SK-N-SH (cell line): Measurements from ENCODE around the gene PACSIN2. TPM values are rescaled to one million over a fixed set of nuclear protein-coding genes. Genes with fewer than 3 reads are reported as not detected.

Source experiments
- CTCF ChIA-PET: fragments of 300-600, 350-600 bp; formaldehyde crosslinking; extraction: SDS; loops from one replicate; lab custom pipeline; 2021; lab: Yijun Ruan, JAX
- POLR2A ChIA-PET: fragments of 350-600 bp; sonication (Branson Sonifier 250); formaldehyde crosslinking; extraction: SDS; loops from one replicate; lab custom pipeline; 2020; ENCODE audit warnings: antibody characterized with exemption, inconsistent platforms; lab: Yijun Ruan, JAX
- DNase-seq: peaks from one replicate; pipeline ENCODE4 v3.0.0; 2012
- H2AFZ ChIP-seq: fragments of 200-600 bp; sonication (generic); 2 replicates; pipeline ENCODE4 v1.8.1; 2016; ENCODE audit warnings: antibody characterized with exemption, mild to moderate bottlenecking, low read depth
- H3F3A ChIP-seq: fragments of 200-600 bp; sonication (generic); replicated peaks from 2 replicates; pipeline ENCODE3; 2016; ENCODE audit warnings: antibody characterized with exemption, mild to moderate bottlenecking; ENCODE audit not compliant: insufficient read depth
- H3K27ac ChIP-seq, 2 experiments: fragments of 200-500 bp in 1 of 2; fragments of 200-600 bp in 1 of 2; sonication (Bioruptor generic) in 1 of 2; sonication (generic), shearing (Covaris generic) in 1 of 2; 2 replicates each; pipeline versions ENCODE4 v1.5.1 to v1.6.1; 2014 to 2016; ENCODE audit warnings: low read depth in 2 of 2, inconsistent platforms in 1 of 2, low read length in 1 of 2, mild to moderate bottlenecking in 1 of 2, mixed read lengths in 1 of 2
- H3K27me3 ChIP-seq: fragments of 200-600 bp; sonication (generic), shearing (Covaris generic); 2 replicates; pipeline ENCODE4 v1.6.1; 2016; ENCODE audit warnings: mixed run types; ENCODE audit not compliant: insufficient read depth
- H3K36me3 ChIP-seq, 2 experiments: fragments of 200-500 bp in 1 of 2; fragments of 200-600 bp in 1 of 2; sonication (Bioruptor generic) in 1 of 2; sonication (generic) in 1 of 2; replicated peaks in 1 of 2; 2 replicates each; pipeline versions ENCODE3 to v1.5.1; 2014 to 2016; ENCODE audit warnings: low read length in 1 of 2, mild to moderate bottlenecking in 1 of 2; ENCODE audit not compliant: insufficient read depth in 2 of 2, control insufficient read depth in 1 of 2
- H3K4me1 ChIP-seq, 2 experiments: fragments of 200-500 bp in 1 of 2; fragments of 200-600 bp in 1 of 2; sonication (Bioruptor generic) in 1 of 2; sonication (generic), shearing (Covaris generic) in 1 of 2; 2 replicates each; pipeline versions ENCODE4 v1.5.1 to v1.6.1; 2014 to 2016; ENCODE audit warnings: low read depth in 1 of 2, low read length in 1 of 2, mixed run types in 1 of 2; ENCODE audit not compliant: insufficient read depth in 2 of 2, control insufficient read depth in 1 of 2
- H3K4me2 ChIP-seq: fragments of 200-600 bp; sonication (generic), shearing (Covaris generic); 2 replicates; pipeline ENCODE4 v1.6.1; 2017; ENCODE audit warnings: mixed run types
- H3K4me3 ChIP-seq, 2 experiments: fragments of 200-500 bp in 1 of 2; fragments of 200-600 bp in 1 of 2; sonication (Bioruptor generic) in 1 of 2; sonication (generic), shearing (Covaris generic) in 1 of 2; 2 replicates each; pipeline versions ENCODE4 v1.5.1 to v1.8.1; 2014 to 2016; ENCODE audit warnings: low read depth in 2 of 2, inconsistent platforms in 1 of 2, low read length in 1 of 2, mild to moderate bottlenecking in 1 of 2, mixed read lengths in 1 of 2, moderate library complexity in 1 of 2
- H3K79me2 ChIP-seq: fragments of 200-600 bp; sonication (generic); 2 replicates; pipeline ENCODE4 v1.8.1; 2017; ENCODE audit warnings: mild to moderate bottlenecking; ENCODE audit not compliant: insufficient read depth
- H3K9ac ChIP-seq: fragments of 200-600 bp; sonication (generic); 2 replicates; pipeline ENCODE4 v1.6.1; 2017; ENCODE audit warnings: mixed run types
- H3K9me2 ChIP-seq: fragments of 200-600 bp; sonication (generic); 2 replicates; pipeline ENCODE4 v1.6.1; 2017; ENCODE audit warnings: mixed run types
- H3K9me3 ChIP-seq: fragments of 200-600 bp; sonication (generic); 2 replicates; pipeline ENCODE4 v1.6.1; 2017; ENCODE audit warnings: mixed run types, mild to moderate bottlenecking, moderate library complexity
- H4K20me1 ChIP-seq: fragments of 200-600 bp; sonication (generic); 2 replicates; pipeline ENCODE4 v1.6.1; 2017; ENCODE audit warnings: mild to moderate bottlenecking, mixed run types; ENCODE audit not compliant: insufficient read depth
- CHD2 ChIP-seq: fragments of 150-350 bp; IDR thresholded peaks from 2 replicates; pipeline ENCODE4 v1.6.1; 2018; ENCODE audit warnings: low read length; ENCODE audit not compliant: partially characterized antibody
- EZH2phosphoT487 ChIP-seq: fragments of 200-600 bp; sonication (generic); IDR thresholded peaks from 2 replicates; pipeline ENCODE4 v1.6.1; 2017; ENCODE audit warnings: low read depth, mixed run types, mild to moderate bottlenecking, antibody characterized with exemption, moderate library complexity, borderline replicate concordance
- GABPA ChIP-seq: IDR thresholded peaks from 2 replicates; pipeline ENCODE4 v1.4.0; 2012; ENCODE audit warnings: low read depth, mild to moderate bottlenecking
- IRF3 ChIP-seq: fragments of 150-350 bp; IDR thresholded peaks from 2 replicates; pipeline ENCODE4 v1.6.1; 2016; ENCODE audit warnings: mild to moderate bottlenecking, low read depth, low read length
- NRF1 ChIP-seq: IDR thresholded peaks from 2 replicates; pipeline ENCODE4 v1.6.1; 2012; ENCODE audit warnings: low read depth, mild to moderate bottlenecking, low read length
- RFX5 ChIP-seq: IDR thresholded peaks from 2 replicates; pipeline ENCODE4 v1.6.1; 2012; ENCODE audit warnings: mild to moderate bottlenecking, improper control_type of control experiment, low read length
- RXRA ChIP-seq: IDR thresholded peaks from 2 replicates; pipeline ENCODE4 v1.4.0; 2012; ENCODE audit warnings: low read depth, mild to moderate bottlenecking, borderline replicate concordance
- SIN3A ChIP-seq: IDR thresholded peaks from 2 replicates; pipeline ENCODE4 v1.6.1; 2012; ENCODE audit warnings: low read depth, mild to moderate bottlenecking, low read length, moderate library complexity, borderline replicate concordance
- SMC3 ChIP-seq: IDR thresholded peaks from 2 replicates; pipeline ENCODE4 v1.6.1; 2012; ENCODE audit warnings: low read depth, low read length, improper control_type of control experiment
- TAF1 ChIP-seq: IDR thresholded peaks from 2 replicates; pipeline ENCODE4 v1.6.1; 2012; ENCODE audit warnings: low read depth, mild to moderate bottlenecking, low read length, moderate library complexity, borderline replicate concordance
- USF1 ChIP-seq: IDR thresholded peaks from 2 replicates; pipeline ENCODE4 v1.4.0; 2012; ENCODE audit warnings: low read depth, borderline replicate concordance
- WGBS: methylation state at CpG from one replicate; pipeline ENCODE4 v1.1.6; 2017; ENCODE audit warnings: low lambda C conversion rate; 5-methylcytosine and 5-hydroxymethylcytosine counted together
- polyA plus RNA-seq, 3 experiments: library from polyadenylated mRNA; depleted of rRNA; stranded (reverse); fragments of >200 nt; gene quantifications; 2 replicates each; pipeline ENCODE4 v1.2.3, GENCODE V29; 2012
- TF ChIP-seq, protein P1 (sequence below): IDR thresholded peaks from 2 replicates; pipeline ENCODE4 v1.4.0; 2012; ENCODE audit warnings: low read depth
- TF ChIP-seq, protein P2 (sequence below): fragments of 200-600 bp; sonication (generic); IDR thresholded peaks from 2 replicates; pipeline ENCODE4 v1.6.1; 2017; ENCODE audit warnings: antibody characterized with exemption, mild to moderate bottlenecking, moderate library complexity

The PACSIN2 gene
- polyA plus RNA-seq, 1 of the 3 experiments (the other 2 are of a cell fraction) = 60.5 TPM

GRCh38 chr22:43042101-43042780, 27.3 kb upstream of the PACSIN2 start (continued):
- TF ChIP-seq TAF1 (no peak), SIN3A (no peak), RFX5 (no peak), NRF1 (no peak), USF1 (no peak), SMC3 (no peak)
- TF ChIP-seq, protein P1, sequence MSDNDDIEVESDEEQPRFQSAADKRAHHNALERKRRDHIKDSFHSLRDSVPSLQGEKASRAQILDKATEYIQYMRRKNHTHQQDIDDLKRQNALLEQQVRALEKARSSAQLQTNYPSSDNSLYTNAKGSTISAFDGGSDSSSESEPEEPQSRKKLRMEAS = no peak

GRCh38 chr22:43039800-43040199, 24.9 kb upstream of the PACSIN2 start:
- DNase-seq = no peak
- Histone ChIP-seq H3K79me2 (no peaks in the 10 kb centered on the region), H3K36me3 (no peaks in the 10 kb centered on the region), H3K27ac (no peak overlapping the region), H3K4me3 (no peak overlapping the region), H3K27me3 (no peaks in the 10 kb centered on the region), H4K20me1 (no peaks in the 10 kb centered on the region), H3F3A (no peaks in the 10 kb centered on the region), H3K9me3 (no peaks in the 10 kb centered on the region), H2AFZ (no peak overlapping the region), H3K4me2 (no peak overlapping the region), H3K4me1 (peaks cover 0 to 3% of the 10 kb centered on the region in 2 experiments; a peak in 1 of 4 replicates), H3K9ac (no peak overlapping the region), H3K9me2 (no peaks in the 10 kb centered on the region)
- POLR2A ChIA-PET = no interaction called here
- TF ChIP-seq, protein P1 = no peak
- no peak for TF ChIP-seq SMC3
- TF ChIP-seq EZH2phosphoT487 = no peak
- TF ChIP-seq GABPA = no peak
- TF ChIP-seq RXRA = no peak
- no peak for TF ChIP-seq CHD2
- CTCF ChIA-PET = no interaction called here
- no CpG with 5 or more reads among the region's 13 CpGs for WGBS

DNA sequence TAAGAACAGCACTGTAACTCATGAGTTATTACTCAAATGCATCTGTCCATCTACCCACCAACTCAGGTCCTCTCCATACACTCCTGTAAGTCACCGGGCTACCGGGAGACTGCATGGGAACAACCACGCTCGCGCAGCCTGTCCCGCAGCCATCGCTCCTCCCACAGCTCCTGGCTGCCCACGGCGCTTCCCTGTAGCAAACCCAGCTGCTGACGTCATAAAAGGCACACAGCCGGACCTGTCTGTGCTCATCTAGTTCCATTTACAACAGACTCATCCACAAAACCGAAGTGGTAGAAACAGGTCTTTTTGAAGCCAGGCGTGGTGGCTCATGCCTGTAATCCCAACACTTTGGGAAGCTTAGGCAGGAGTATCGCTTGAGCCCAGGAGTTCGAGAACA, 23.4 kb upstream of the PACSIN2 start:
- Histone ChIP-seq H3K4me2 (no peak overlapping the region), H3F3A (no peaks in the 10 kb centered on the region), H3K9me2 (no peaks in the 10 kb centered on the region), H2AFZ (no peak overlapping the region), H3K79me2 (no peaks in the 10 kb centered on the region), H3K27ac (no peak overlapping the region), H3K9me3 (no peaks in the 10 kb centered on the region), H3K36me3 (no peaks in the 10 kb centered on the region), H3K9ac (no peak overlapping the region), H3K4me1 (peaks cover 0 to 3% of the 10 kb centered on the region in 2 experiments; a peak in 1 of 4 replicates), H3K4me3 (no peak overlapping the region), H3K27me3 (no peaks in the 10 kb centered on the region), H4K20me1 (no peaks in the 10 kb centered on the region)
- ChIA-PET CTCF (no interaction called here), POLR2A (no interaction called here)
- DNase-seq = no peak
- TF ChIP-seq, protein P2, sequence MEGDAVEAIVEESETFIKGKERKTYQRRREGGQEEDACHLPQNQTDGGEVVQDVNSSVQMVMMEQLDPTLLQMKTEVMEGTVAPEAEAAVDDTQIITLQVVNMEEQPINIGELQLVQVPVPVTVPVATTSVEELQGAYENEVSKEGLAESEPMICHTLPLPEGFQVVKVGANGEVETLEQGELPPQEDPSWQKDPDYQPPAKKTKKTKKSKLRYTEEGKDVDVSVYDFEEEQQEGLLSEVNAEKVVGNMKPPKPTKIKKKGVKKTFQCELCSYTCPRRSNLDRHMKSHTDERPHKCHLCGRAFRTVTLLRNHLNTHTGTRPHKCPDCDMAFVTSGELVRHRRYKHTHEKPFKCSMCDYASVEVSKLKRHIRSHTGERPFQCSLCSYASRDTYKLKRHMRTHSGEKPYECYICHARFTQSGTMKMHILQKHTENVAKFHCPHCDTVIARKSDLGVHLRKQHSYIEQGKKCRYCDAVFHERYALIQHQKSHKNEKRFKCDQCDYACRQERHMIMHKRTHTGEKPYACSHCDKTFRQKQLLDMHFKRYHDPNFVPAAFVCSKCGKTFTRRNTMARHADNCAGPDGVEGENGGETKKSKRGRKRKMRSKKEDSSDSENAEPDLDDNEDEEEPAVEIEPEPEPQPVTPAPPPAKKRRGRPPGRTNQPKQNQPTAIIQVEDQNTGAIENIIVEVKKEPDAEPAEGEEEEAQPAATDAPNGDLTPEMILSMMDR = no peak
- TF ChIP-seq CHD2 = no peak
- no peak for TF ChIP-seq IRF3
- 93% methylated on average over 12 of the region's 15 CpGs for WGBS
